SU-DHL-6 (cell line): ENCODE data around the gene ZNF333.

Experiments
- H2AFZ ChIP-seq: fragments of 200-600 bp; sonication (generic); 2 replicates; pipeline ENCODE4 v1.6.1; 2014; ENCODE audit warnings: low read depth, mild to moderate bottlenecking, moderate library complexity, mixed read lengths, antibody characterized with exemption, low read length; ENCODE audit not compliant: severe bottlenecking
- H3F3A ChIP-seq: fragments of 200-600 bp; shearing (Covaris generic); 2 replicates; pipeline ENCODE4 v1.6.0; 2016; ENCODE audit warnings: antibody characterized with exemption, mild to moderate bottlenecking; ENCODE audit not compliant: insufficient read depth
- H3K27ac ChIP-seq: fragments of 200-600 bp; sonication (generic); 2 replicates; pipeline ENCODE4 v1.5.1; 2016; ENCODE audit warnings: low read depth, mild to moderate bottlenecking, low read length, moderate library complexity, mixed read lengths
- H3K27me3 ChIP-seq: fragments of 200-600 bp; sonication (generic), shearing (Covaris generic); 2 replicates; pipeline ENCODE4 v1.6.0; 2014; ENCODE audit warnings: mild to moderate bottlenecking, low read length
- H3K36me3 ChIP-seq: fragments of 200-600 bp; sonication (generic); 2 replicates; pipeline ENCODE4 v1.6.1; 2014; ENCODE audit warnings: mild to moderate bottlenecking, low read length, mixed read lengths
- H3K4me2 ChIP-seq: fragments of 300-600, 200-600 bp; shearing (Covaris generic), sonication (generic); 2 replicates; pipeline ENCODE4 v1.6.0; 2014; ENCODE audit warnings: low read length, low read depth, mild to moderate bottlenecking; ENCODE audit not compliant: poor library complexity, severe bottlenecking
- H3K4me3 ChIP-seq: fragments of 200-600 bp; sonication (generic); 2 replicates; pipeline ENCODE4 v1.5.1; 2014; ENCODE audit warnings: antibody characterized with exemption, low read length, mild to moderate bottlenecking, mixed read lengths; ENCODE audit not compliant: insufficient read depth, poor library complexity, severe bottlenecking
- H3K79me2 ChIP-seq: fragments of 200-600 bp; sonication (generic); 2 replicates; pipeline ENCODE4 v1.6.1; 2014; ENCODE audit warnings: mild to moderate bottlenecking, low read length, moderate library complexity; ENCODE audit not compliant: insufficient read depth
- H3K9ac ChIP-seq: fragments of 200-600 bp; sonication (generic); 2 replicates; pipeline ENCODE4 v1.7.0; 2014; ENCODE audit warnings: mild to moderate bottlenecking, low read length
- H3K9me2 ChIP-seq: fragments of 200-600 bp; sonication (generic); replicated peaks from 2 replicates; pipeline ENCODE4 v1.6.1; 2014; ENCODE audit warnings: low read length; ENCODE audit not compliant: insufficient read depth
- H3K9me3 ChIP-seq: fragments of 200-600 bp; sonication (generic); 2 replicates; pipeline ENCODE4 v1.6.1; 2014; ENCODE audit warnings: low read length, mixed read lengths; ENCODE audit not compliant: insufficient read depth
- H4K20me1 ChIP-seq: fragments of 200-600 bp; sonication (generic); 2 replicates; pipeline ENCODE4 v1.6.1; 2014; ENCODE audit warnings: low read depth, mild to moderate bottlenecking, antibody characterized with exemption, low read length, moderate library complexity, mixed read lengths
- CTCF ChIP-seq: fragments of 200-600 bp; sonication (generic); IDR thresholded peaks from one replicate; pipeline ENCODE4 v1.5.1; 2017; ENCODE audit warnings: antibody characterized with exemption, mild to moderate bottlenecking, low read length, moderate library complexity; ENCODE audit not compliant: insufficient read depth, poor library complexity, severe bottlenecking
- EZH2phosphoT487 ChIP-seq: fragments of 200-600 bp; sonication (generic), shearing (Covaris generic); conservative IDR thresholded peaks from 2 replicates; pipeline ENCODE4 v1.6.1; 2018; ENCODE audit warnings: mild to moderate bottlenecking, antibody characterized with exemption, low read length, moderate library complexity, mixed read lengths

The ZNF333 gene

GRCh38 chr19:14694641-14695266 is 4.9 kb downstream of the ZNF333 start:
- no peak overlapping the region for H3K9ac ChIP-seq
- no peaks in the 10 kb centered on the region for H3K36me3 ChIP-seq
- no peaks in the 10 kb centered on the region for H3K9me3 ChIP-seq
- no peaks in the 10 kb centered on the region for H3F3A ChIP-seq
- H3K4me2 ChIP-seq: no peak overlapping the region
- H2AFZ ChIP-seq: no peak overlapping the region
- H3K9me2 ChIP-seq: no peaks in the 10 kb centered on the region
- H3K27me3 ChIP-seq: no peaks in the 10 kb centered on the region
- no peaks in the 10 kb centered on the region for H3K79me2 ChIP-seq
- no peak for TF ChIP-seq EZH2phosphoT487
- TF ChIP-seq CTCF: no peak
- no peaks in the 10 kb centered on the region for H4K20me1 ChIP-seq
- H3K4me3 ChIP-seq: no peak overlapping the region
- H3K27ac ChIP-seq: no peak overlapping the region

- H3K36me3 ChIP-seq: no peaks in the 10 kb centered on the region
Observed at GRCh38 chr19:14695471-14695870, 5.6 kb downstream of the ZNF333 start.

GRCh38 chr19:14699641-14700040 is 9.8 kb downstream of the ZNF333 start:
- Histone ChIP-seq H3K9me2 (no peaks in the 10 kb centered on the region), H3K4me3 (no peak overlapping the region), H4K20me1 (no peaks in the 10 kb centered on the region), H3K27me3 (no peaks in the 10 kb centered on the region), H3F3A (no peaks in the 10 kb centered on the region), H3K27ac (no peak overlapping the region), H3K9ac (no peak overlapping the region), H3K36me3 (no peaks in the 10 kb centered on the region), H2AFZ (no peak overlapping the region), H3K79me2 (no peaks in the 10 kb centered on the region), H3K9me3 (no peaks in the 10 kb centered on the region), H3K4me2 (no peak overlapping the region)
- TF ChIP-seq EZH2phosphoT487 (no peak), CTCF (no peak)

More at GRCh38 chr19:14695471-14695870, 5.6 kb downstream of the ZNF333 start:
- no peak overlapping the region for H2AFZ ChIP-seq
- no peak overlapping the region for H3K4me3 ChIP-seq
- no peaks in the 10 kb centered on the region for H3K79me2 ChIP-seq
- H4K20me1 ChIP-seq: no peaks in the 10 kb centered on the region
- H3K27ac ChIP-seq: no peak overlapping the region
- H3K27me3 ChIP-seq: no peaks in the 10 kb centered on the region
- H3K9me3 ChIP-seq: no peaks in the 10 kb centered on the region
- H3K4me2 ChIP-seq: no peak overlapping the region
- no peak overlapping the region for H3K9ac ChIP-seq
- no peaks in the 10 kb centered on the region for H3F3A ChIP-seq
- TF ChIP-seq CTCF (no peak), EZH2phosphoT487 (no peak)
- H3K9me2 ChIP-seq: no peaks in the 10 kb centered on the region
